HL-60 (cell line): Measurements from ENCODE around the gene DCP1B.

Source experiments
- CTCF ChIP-seq: IDR thresholded peaks from one replicate; pipeline ENCODE4 v1.5.1; 2011; ENCODE audit warnings: low read length, control low read depth, inconsistent platforms; ENCODE audit not compliant: insufficient read depth
- GABPA ChIP-seq: IDR thresholded peaks from 2 replicates; pipeline ENCODE4 v1.6.1; 2012; ENCODE audit warnings: low read depth
- POLR2AphosphoS5 ChIP-seq: IDR thresholded peaks from 2 replicates; pipeline ENCODE4 v1.6.1; 2012; ENCODE audit warnings: low read depth

GRCh38 chr12:1956716-1957115 lies 47.5 kb downstream of the DCP1B start:
- TF ChIP-seq GABPA = no peak
- TF ChIP-seq CTCF = no peak
- no peak for TF ChIP-seq POLR2AphosphoS5
